ENCODE measurements around the gene SIGMAR1.

The SIGMAR1 gene

DNA sequence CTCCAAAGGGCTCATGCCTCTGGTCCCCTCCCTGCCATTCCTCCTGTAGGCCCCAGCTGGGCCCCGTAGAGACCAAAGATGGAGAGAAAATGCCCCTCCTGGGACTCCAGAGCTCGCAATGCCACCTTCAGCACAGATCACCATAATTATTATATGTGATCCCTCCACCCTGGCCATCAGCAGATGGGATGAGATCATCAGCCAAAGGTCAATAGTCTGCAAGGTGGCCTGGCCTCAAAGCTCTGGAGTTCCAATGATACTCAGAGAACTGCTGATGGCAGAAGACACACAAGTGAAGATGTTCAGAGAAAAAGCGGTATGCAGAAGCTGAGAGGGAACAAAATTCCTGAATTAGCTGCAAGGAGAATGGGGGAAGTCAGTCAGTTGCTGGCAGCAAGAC lies 30.7 kb downstream of the SIGMAR1 start:
- TF ChIP-seq ZBTB7A (IDR thresholded peaks at IDR 0.05; ENCODE audit: low read depth) (no peak), TAF1 (IDR thresholded peaks at IDR 0.05; ENCODE audit: low read depth) (no peak), USF1 (IDR thresholded peaks at IDR 0.05) (no peak), NFIC (IDR thresholded peaks at IDR 0.05) (no peak)
- TF ChIP-seq, protein P1, sequence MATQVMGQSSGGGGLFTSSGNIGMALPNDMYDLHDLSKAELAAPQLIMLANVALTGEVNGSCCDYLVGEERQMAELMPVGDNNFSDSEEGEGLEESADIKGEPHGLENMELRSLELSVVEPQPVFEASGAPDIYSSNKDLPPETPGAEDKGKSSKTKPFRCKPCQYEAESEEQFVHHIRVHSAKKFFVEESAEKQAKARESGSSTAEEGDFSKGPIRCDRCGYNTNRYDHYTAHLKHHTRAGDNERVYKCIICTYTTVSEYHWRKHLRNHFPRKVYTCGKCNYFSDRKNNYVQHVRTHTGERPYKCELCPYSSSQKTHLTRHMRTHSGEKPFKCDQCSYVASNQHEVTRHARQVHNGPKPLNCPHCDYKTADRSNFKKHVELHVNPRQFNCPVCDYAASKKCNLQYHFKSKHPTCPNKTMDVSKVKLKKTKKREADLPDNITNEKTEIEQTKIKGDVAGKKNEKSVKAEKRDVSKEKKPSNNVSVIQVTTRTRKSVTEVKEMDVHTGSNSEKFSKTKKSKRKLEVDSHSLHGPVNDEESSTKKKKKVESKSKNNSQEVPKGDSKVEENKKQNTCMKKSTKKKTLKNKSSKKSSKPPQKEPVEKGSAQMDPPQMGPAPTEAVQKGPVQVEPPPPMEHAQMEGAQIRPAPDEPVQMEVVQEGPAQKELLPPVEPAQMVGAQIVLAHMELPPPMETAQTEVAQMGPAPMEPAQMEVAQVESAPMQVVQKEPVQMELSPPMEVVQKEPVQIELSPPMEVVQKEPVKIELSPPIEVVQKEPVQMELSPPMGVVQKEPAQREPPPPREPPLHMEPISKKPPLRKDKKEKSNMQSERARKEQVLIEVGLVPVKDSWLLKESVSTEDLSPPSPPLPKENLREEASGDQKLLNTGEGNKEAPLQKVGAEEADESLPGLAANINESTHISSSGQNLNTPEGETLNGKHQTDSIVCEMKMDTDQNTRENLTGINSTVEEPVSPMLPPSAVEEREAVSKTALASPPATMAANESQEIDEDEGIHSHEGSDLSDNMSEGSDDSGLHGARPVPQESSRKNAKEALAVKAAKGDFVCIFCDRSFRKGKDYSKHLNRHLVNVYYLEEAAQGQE (IDR thresholded peaks at IDR 0.05; ENCODE audit: low read depth): no peak

DNA sequence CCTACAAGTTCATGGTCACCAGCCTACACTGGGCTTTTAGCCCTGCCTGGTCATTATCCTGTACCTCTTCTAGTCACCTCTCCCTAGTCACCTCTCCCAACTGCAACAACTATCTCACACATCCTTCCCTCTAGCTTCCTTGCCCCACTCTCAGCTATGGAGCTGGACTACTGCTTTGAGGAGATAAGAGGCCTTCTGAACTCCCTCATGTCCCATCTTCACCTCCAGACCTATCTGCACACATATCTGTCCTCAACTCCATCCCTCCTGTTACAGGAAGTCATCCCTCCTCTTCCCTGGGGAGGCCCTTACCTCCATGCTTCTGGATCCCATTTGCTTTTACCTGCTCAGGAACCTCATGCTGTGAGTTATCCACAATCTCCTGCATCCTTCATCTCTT lies 31.4 kb downstream of the SIGMAR1 start:
- TF ChIP-seq USF1 (IDR thresholded peaks at IDR 0.05): no peak
- no peak for TF ChIP-seq CREB1 (IDR thresholded peaks at IDR 0.05; ENCODE audit: low read depth)
- no peak for TF ChIP-seq MAX (IDR thresholded peaks at IDR 0.05)
- TF ChIP-seq FOXM1 (IDR thresholded peaks at IDR 0.05; ENCODE audit: borderline replicate concordance, low read depth): no peak
- no peak for TF ChIP-seq TAF1 (IDR thresholded peaks at IDR 0.05; ENCODE audit: low read depth)
- no peak for TF ChIP-seq TEAD4 (IDR thresholded peaks at IDR 0.05)
- no peak for TF ChIP-seq EGR1 (IDR thresholded peaks at IDR 0.05)
- no peak for TF ChIP-seq ZBTB7A (IDR thresholded peaks at IDR 0.05; ENCODE audit: low read depth)

GRCh38 chr9:34603610-34604231 lies 33.9 kb downstream of the SIGMAR1 start:
- peak; percentile 98 for TF ChIP-seq RAD21 (IDR thresholded peaks at IDR 0.05; ENCODE audit: low read depth)
- no peak for TF ChIP-seq FOXM1 (IDR thresholded peaks at IDR 0.05; ENCODE audit: borderline replicate concordance, low read depth)
- no peak for TF ChIP-seq TEAD4 (IDR thresholded peaks at IDR 0.05)
- no peak for TF ChIP-seq USF1 (IDR thresholded peaks at IDR 0.05)

DNA sequence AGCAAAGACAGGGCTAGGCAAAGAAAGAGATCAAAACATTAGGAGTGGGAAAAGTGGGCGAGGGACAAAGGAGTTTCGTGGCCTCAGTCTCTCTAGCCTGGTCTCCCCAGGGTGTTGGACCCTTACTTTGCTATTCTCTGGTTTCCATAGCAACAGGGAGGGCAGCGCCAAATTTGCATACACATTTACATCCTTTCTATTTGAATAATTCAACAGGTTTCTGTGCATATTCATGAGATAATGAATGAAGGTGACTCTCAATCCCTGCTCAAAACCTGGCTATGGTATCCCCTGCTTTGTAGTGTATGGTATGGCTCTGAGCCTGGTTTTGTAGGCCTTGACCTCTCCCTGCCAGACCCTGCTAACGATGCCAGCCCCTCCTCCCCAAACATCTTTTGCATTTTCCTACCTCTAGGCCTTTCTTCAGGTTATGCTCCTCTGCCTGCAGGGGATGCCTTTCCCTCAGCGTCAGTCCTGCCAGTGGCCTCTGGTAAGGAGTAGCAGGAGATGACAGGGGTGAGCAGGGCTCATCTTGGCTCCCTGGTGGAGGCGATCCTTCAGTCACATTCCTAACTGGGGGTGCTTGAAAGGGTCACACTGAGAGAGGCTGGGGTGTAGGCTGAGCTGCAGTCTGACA lies 35.5 kb downstream of the SIGMAR1 start:
- TF ChIP-seq TAF1 (IDR thresholded peaks at IDR 0.05; ENCODE audit: low read depth): no peak

- TF ChIP-seq, protein P1 (IDR thresholded peaks at IDR 0.05; ENCODE audit: low read depth): no peak
- no peak for TF ChIP-seq TCF12 (IDR thresholded peaks at IDR 0.05; ENCODE audit: low read depth)
- no peak for TF ChIP-seq FOXM1 (IDR thresholded peaks at IDR 0.05; ENCODE audit: borderline replicate concordance, low read depth)
- no peak for TF ChIP-seq CREB1 (IDR thresholded peaks at IDR 0.05; ENCODE audit: low read depth)
- TF ChIP-seq USF1 (IDR thresholded peaks at IDR 0.05): no peak
Measured at GRCh38 chr9:34600908-34601307, 36.7 kb downstream of the SIGMAR1 start.

DNA sequence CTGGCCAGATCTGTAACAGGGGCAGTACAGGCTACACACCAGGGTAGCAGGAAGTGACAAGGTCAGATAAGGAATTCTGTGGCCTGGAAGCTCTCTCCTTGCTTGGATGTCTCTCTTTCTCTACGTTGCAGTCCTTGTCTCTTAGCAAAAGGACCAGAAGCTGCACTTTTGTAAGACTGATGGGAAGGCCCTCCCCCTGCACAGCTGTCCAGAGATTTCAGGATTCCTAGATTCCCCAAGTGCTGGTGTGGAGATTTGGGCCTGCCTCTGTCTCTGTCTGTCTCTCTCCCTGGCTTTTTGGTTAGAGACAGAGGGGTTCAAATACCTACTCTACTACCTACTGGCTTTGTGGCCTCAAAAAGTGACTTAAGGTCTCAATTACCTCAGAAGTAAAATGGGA lies 38.0 kb downstream of the SIGMAR1 start:
- TF ChIP-seq ZBTB7A (IDR thresholded peaks at IDR 0.05; ENCODE audit: low read depth) (no peak), CREB1 (IDR thresholded peaks at IDR 0.05; ENCODE audit: low read depth) (no peak), TCF12 (IDR thresholded peaks at IDR 0.05; ENCODE audit: low read depth) (no peak), EP300 (IDR thresholded peaks at IDR 0.05; ENCODE audit: borderline replicate concordance) (no peak), YY1 (IDR thresholded peaks at IDR 0.05; ENCODE audit: low read depth) (no peak), FOXM1 (IDR thresholded peaks at IDR 0.05; ENCODE audit: borderline replicate concordance, low read depth) (no peak), USF1 (IDR thresholded peaks at IDR 0.05) (no peak), EGR1 (IDR thresholded peaks at IDR 0.05) (no peak), CEBPB (IDR thresholded peaks at IDR 0.05) (no peak)
- TF ChIP-seq, protein P1 (IDR thresholded peaks at IDR 0.05; ENCODE audit: low read depth): no peak
